HCT116 (cell line): Measurements from ENCODE around the gene UBTD1. TPM values are rescaled to one million over a fixed set of nuclear protein-coding genes. Genes with fewer than 3 reads are reported as not detected.

ENCODE experiments used
- ATAC-seq: fragments of 200-7000 bp; cut with Tn5 transposase; 2 replicates; pipeline ENCODE4 v1.9.1; 2020; ENCODE audit warnings: mild to moderate bottlenecking, moderate library complexity
- BruUV-seq: library from RNA; stranded (reverse); fragments of 400-500 nt; replicated peaks from 2 replicates; lab custom pipeline; 2021; lab: Mats Ljungman, UMichigan
- CTCF ChIA-PET: fragments of 300-600 bp; sonication (Branson Sonifier 250); formaldehyde crosslinking; loops from one replicate; lab custom pipeline; 2021; ENCODE audit warnings: antibody characterized with exemption; lab: Charles Lee
- POLR2A ChIA-PET: fragments of 300-600, 350-600 bp; sonication (Branson Sonifier 250); formaldehyde crosslinking; loops from one replicate; lab custom pipeline; 2021; ENCODE audit warnings: antibody characterized with exemption; lab: Charles Lee
- RAD21 ChIA-PET, 2 experiments: fragments of 300-600 bp; sonication (Branson Sonifier 250); formaldehyde crosslinking; loops; one replicate each; lab custom pipeline; 2023; ENCODE audit warnings: low total read pairs in 2 of 2; ENCODE audit not compliant: uncharacterized antibody in 2 of 2, unreplicated experiment in 2 of 2, low non-redundant PET in 1 of 2; lab: Charles Lee
- DNase-seq: peaks from one replicate; pipeline ENCODE4 v3.0.0-alpha.2; 2010; ENCODE audit warnings: low read depth, low spot score
- H2AFZ ChIP-seq: fragments of 200-600 bp; shearing (Covaris generic), sonication (generic); 2 replicates; pipeline ENCODE4 v1.6.1; 2017; ENCODE audit warnings: low read depth, mixed run types, mixed read lengths, antibody characterized with exemption, low read length; ENCODE audit not compliant: poor library complexity, severe bottlenecking
- H3K27ac ChIP-seq: 2 replicates; pipeline ENCODE4 v1.5.1; 2012; ENCODE audit warnings: low read depth, low read length
- H3K27me3 ChIP-seq: fragments of 200-600 bp; sonication (generic); 2 replicates; pipeline ENCODE4 v1.6.1; 2016; ENCODE audit warnings: mixed run types, low read length, mixed read lengths; ENCODE audit not compliant: insufficient read depth
- H3K36me3 ChIP-seq, 2 experiments: fragments of 200-500 bp in 1 of 2; fragments of 200-600 bp in 1 of 2; sonication (Bioruptor generic) in 1 of 2; sonication (generic) in 1 of 2; 2 replicates each; pipeline versions ENCODE4 v1.5.1 to v1.6.1; 2014 to 2016; ENCODE audit warnings: low read length in 2 of 2, inconsistent platforms in 1 of 2, mixed read lengths in 1 of 2, mixed run types in 1 of 2; ENCODE audit not compliant: insufficient read depth in 2 of 2, control insufficient read depth in 1 of 2
- H3K4me1 ChIP-seq, 2 experiments: fragments of 200-600 bp in 1 of 2; sonication (generic) in 1 of 2; 2 replicates each; pipeline versions ENCODE4 v1.5.1 to v1.6.1; 2012 to 2017; ENCODE audit warnings: low read length in 2 of 2, inconsistent platforms in 1 of 2, mild to moderate bottlenecking in 1 of 2, mixed read lengths in 1 of 2, mixed run types in 1 of 2, moderate library complexity in 1 of 2; ENCODE audit not compliant: insufficient read depth in 2 of 2, control insufficient read depth in 1 of 2
- H3K4me2 ChIP-seq: fragments of 200-600 bp; sonication (generic); 2 replicates; pipeline ENCODE4 v1.6.1; 2017; ENCODE audit warnings: mixed run types, low read length, mixed read lengths
- H3K4me3 ChIP-seq, 2 experiments: fragments of 200-600 bp in 1 of 2; sonication (generic) in 1 of 2; replicated peaks in 1 of 2; 2 replicates each; pipeline ENCODE4 v1.5.1; 2011 to 2016; ENCODE audit warnings: low read length in 2 of 2, control low read depth in 1 of 2, low read depth in 1 of 2, mild to moderate bottlenecking in 1 of 2, mixed read lengths in 1 of 2, mixed run types in 1 of 2
- H3K79me2 ChIP-seq: fragments of 200-600 bp; sonication (generic); 2 replicates; pipeline ENCODE4 v1.6.1; 2017; ENCODE audit warnings: mild to moderate bottlenecking, mixed run types, low read length, moderate library complexity, mixed read lengths; ENCODE audit not compliant: insufficient read depth
- H3K9ac ChIP-seq: fragments of 200-600 bp; sonication (generic); 2 replicates; pipeline ENCODE4 v1.6.1; 2016; ENCODE audit warnings: low read length, mixed read lengths
- H3K9me2 ChIP-seq: fragments of 200-600 bp; sonication (generic), shearing (Covaris generic); 2 replicates; pipeline ENCODE4 v1.6.1; 2017; ENCODE audit warnings: mixed run types, mild to moderate bottlenecking, moderate library complexity; ENCODE audit not compliant: insufficient read depth
- H3K9me3 ChIP-seq, 2 experiments: fragments of 200-500 bp in 1 of 2; fragments of 200-600 bp in 1 of 2; sonication (Bioruptor generic) in 1 of 2; sonication (generic) in 1 of 2; 2 replicates each; pipeline ENCODE4 v1.6.1; 2014 to 2017; ENCODE audit warnings: low read length in 2 of 2, mixed read lengths in 2 of 2, inconsistent platforms in 1 of 2, low read depth in 1 of 2, mild to moderate bottlenecking in 1 of 2, mixed run types in 1 of 2, moderate library complexity in 1 of 2; ENCODE audit not compliant: control insufficient read depth in 1 of 2, insufficient read depth in 1 of 2
- H4K20me1 ChIP-seq: fragments of 200-600 bp; sonication (generic), shearing (Covaris generic); 2 replicates; pipeline ENCODE4 v1.6.1; 2017; ENCODE audit warnings: mixed run types, mild to moderate bottlenecking, moderate library complexity; ENCODE audit not compliant: insufficient read depth
- CBX3 ChIP-seq: IDR thresholded peaks from 2 replicates; pipeline ENCODE4 v1.6.1; 2012; ENCODE audit warnings: low read depth
- EGR1 ChIP-seq: IDR thresholded peaks from 2 replicates; pipeline ENCODE4 v1.6.1; 2012; ENCODE audit warnings: low read depth
- ELF1 ChIP-seq: IDR thresholded peaks from 2 replicates; pipeline ENCODE4 v1.6.1; 2012; ENCODE audit warnings: low read depth, borderline replicate concordance
- EZH2phosphoT487 ChIP-seq: fragments of 200-600 bp; IDR thresholded peaks from 2 replicates; pipeline ENCODE4 v1.6.1; 2018; ENCODE audit warnings: antibody characterized with exemption, borderline replicate concordance
- JUND ChIP-seq: IDR thresholded peaks from 2 replicates; pipeline ENCODE4 v1.6.1; 2012
- POLR2A ChIP-seq: IDR thresholded peaks from 2 replicates; pipeline ENCODE4 v1.7.0; 2011; ENCODE audit warnings: borderline replicate concordance; ENCODE audit not compliant: insufficient read depth, insufficient read length; ENCODE audit errors: extremely low read depth
- POLR2AphosphoS5 ChIP-seq: IDR thresholded peaks from 2 replicates; pipeline ENCODE4 v1.6.1; 2011; ENCODE audit warnings: mild to moderate bottlenecking, low read depth, low read length, moderate library complexity
- SIN3A ChIP-seq: IDR thresholded peaks from 2 replicates; pipeline ENCODE4 v1.6.1; 2012; ENCODE audit warnings: low read depth
- SRF ChIP-seq: IDR thresholded peaks from 2 replicates; pipeline ENCODE4 v1.6.1; 2012; ENCODE audit warnings: low read depth
- YY1 ChIP-seq: IDR thresholded peaks from 2 replicates; pipeline ENCODE4 v1.6.1; 2011; ENCODE audit warnings: low read length, low read depth, moderate library complexity, mild to moderate bottlenecking; ENCODE audit not compliant: insufficient replicate concordance; ENCODE audit errors: extremely low read depth
- ZFX ChIP-seq: fragments of 450-650 bp; IDR thresholded peaks from 2 replicates; pipeline ENCODE4 v1.6.1; 2017
- ZNF274 ChIP-seq: fragments of 200-500 bp; sonication (Bioruptor generic); IDR thresholded peaks from 2 replicates; pipeline ENCODE4 v1.6.1; 2014; ENCODE audit warnings: mild to moderate bottlenecking, low read depth, low read length, inconsistent platforms
- intact Hi-C: fragments of 100-400 bp; cut with micrococcal nuclease; formaldehyde crosslinking; loops from 2 replicates; pipeline ENCODE4 v1.10.0; 2022
- total RNA-seq: library from RNA; stranded (reverse); gene quantifications from one replicate; pipeline ENCODE4 v1.2.1, GENCODE V29; 2021; ENCODE audit not compliant: unreplicated experiment
- TF ChIP-seq, protein P1 (sequence below): IDR thresholded peaks from 2 replicates; pipeline ENCODE4 v1.6.1; 2012; ENCODE audit warnings: low read depth
- TF ChIP-seq, protein P2 (sequence below): IDR thresholded peaks from 2 replicates; pipeline ENCODE4 v1.6.1; 2012
- TF ChIP-seq, protein P3 (sequence below): IDR thresholded peaks from 2 replicates; pipeline ENCODE4 v1.6.1; 2012

UBTD1 gene
- total RNA-seq, 1 experiment from 2014 or later: 12.8 TPM

DNA sequence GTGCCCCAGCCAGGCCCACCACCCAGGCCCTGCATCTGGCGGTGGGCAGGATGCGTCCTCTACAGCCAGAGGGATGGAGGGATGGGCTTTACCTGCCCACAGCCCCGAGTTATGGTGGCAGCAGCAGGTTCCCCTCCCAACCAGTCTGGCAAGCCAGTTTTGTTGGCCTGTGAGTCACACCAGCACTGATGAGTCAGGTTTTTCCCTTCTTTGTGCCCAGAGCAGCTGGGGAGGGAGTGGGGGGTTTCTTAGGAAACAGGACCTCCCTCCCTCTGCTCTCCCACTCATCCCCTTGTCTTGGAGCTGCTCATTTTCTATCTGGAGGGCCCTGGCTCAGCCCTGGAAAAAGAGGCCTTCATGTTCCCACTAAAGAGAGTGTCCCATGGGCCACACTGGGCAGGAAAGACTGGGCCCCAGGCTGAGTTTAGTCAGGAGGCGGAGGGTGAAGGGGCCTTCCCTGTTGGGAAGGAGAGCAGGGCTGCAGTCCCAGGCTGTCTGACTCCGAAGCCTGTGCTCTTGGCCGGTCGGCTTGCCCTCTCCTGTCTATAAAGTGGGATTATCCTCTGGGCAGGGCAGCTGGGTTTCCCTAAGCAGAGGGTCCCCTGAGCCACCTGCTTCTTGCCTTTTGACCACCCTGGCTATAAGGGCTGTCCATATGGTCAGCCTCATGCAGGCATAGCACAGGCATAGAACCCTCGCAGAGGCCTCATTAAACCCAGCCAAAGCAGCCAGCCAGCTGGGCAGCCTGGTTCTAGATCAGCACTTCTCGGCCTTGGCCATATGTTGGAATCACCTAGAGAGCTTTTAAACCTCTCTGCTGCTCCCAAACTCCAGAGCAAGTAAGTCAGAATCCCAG lies 43.7 kb downstream of the UBTD1 start (continued):
- TF ChIP-seq, protein P1, sequence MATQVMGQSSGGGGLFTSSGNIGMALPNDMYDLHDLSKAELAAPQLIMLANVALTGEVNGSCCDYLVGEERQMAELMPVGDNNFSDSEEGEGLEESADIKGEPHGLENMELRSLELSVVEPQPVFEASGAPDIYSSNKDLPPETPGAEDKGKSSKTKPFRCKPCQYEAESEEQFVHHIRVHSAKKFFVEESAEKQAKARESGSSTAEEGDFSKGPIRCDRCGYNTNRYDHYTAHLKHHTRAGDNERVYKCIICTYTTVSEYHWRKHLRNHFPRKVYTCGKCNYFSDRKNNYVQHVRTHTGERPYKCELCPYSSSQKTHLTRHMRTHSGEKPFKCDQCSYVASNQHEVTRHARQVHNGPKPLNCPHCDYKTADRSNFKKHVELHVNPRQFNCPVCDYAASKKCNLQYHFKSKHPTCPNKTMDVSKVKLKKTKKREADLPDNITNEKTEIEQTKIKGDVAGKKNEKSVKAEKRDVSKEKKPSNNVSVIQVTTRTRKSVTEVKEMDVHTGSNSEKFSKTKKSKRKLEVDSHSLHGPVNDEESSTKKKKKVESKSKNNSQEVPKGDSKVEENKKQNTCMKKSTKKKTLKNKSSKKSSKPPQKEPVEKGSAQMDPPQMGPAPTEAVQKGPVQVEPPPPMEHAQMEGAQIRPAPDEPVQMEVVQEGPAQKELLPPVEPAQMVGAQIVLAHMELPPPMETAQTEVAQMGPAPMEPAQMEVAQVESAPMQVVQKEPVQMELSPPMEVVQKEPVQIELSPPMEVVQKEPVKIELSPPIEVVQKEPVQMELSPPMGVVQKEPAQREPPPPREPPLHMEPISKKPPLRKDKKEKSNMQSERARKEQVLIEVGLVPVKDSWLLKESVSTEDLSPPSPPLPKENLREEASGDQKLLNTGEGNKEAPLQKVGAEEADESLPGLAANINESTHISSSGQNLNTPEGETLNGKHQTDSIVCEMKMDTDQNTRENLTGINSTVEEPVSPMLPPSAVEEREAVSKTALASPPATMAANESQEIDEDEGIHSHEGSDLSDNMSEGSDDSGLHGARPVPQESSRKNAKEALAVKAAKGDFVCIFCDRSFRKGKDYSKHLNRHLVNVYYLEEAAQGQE: no peak
- peak; percentile 58; the same call in 1 of the 2 replicates for TF ChIP-seq POLR2AphosphoS5
- no peak for TF ChIP-seq POLR2A

DNA sequence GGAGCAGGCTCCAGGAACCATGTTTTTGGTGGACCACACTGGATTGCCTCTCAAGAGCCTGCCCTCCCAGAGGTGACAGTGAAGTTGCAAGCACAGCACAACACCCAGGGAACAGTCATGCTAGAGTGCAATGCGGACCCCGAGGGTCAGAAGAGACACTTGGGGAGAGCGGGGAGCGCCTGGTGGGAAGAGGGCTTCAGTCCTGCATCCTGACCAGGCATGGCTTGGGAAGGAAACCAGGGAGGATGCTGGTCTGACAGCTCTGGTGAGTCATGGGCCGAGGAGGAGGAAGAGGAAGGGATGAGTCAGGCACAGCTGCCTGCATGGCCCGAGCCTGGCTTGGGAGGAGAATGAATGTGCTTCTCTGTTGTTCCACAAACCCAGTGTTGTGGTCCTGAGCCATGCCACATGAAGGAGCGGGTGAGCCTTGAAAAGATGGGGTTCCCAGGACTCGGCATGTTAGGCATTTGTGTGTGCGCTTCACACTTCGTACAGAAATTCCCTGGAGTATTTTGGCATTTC lies 44.4 kb downstream of the UBTD1 start:
- H3K4me1 ChIP-seq: peaks cover 53 to 63% of the 10 kb centered on the region in 2 experiments
- TF ChIP-seq SRF (peak; percentile 58; the same call in 1 of the 2 replicates), ZNF274 (no peak), EZH2phosphoT487 (no peak), SIN3A (peak; percentile 98), JUND (peak; percentile 100), CBX3 (peak; percentile 70; the same call in 1 of the 2 replicates), EGR1 (no peak), YY1 (no peak), ZFX (no peak), ELF1 (no peak), POLR2AphosphoS5 (peak; percentile 66; the same call in 1 of the 2 replicates)
- TF ChIP-seq, protein P2, sequence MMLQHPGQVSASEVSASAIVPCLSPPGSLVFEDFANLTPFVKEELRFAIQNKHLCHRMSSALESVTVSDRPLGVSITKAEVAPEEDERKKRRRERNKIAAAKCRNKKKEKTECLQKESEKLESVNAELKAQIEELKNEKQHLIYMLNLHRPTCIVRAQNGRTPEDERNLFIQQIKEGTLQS: no peak
- TF ChIP-seq, protein P1: no peak
- TF ChIP-seq, protein P3, sequence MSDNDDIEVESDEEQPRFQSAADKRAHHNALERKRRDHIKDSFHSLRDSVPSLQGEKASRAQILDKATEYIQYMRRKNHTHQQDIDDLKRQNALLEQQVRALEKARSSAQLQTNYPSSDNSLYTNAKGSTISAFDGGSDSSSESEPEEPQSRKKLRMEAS: peak; percentile 93

More for the DNA sequence above, 44.4 kb downstream of the UBTD1 start:
- no peaks in the 10 kb centered on the region for H3K36me3 ChIP-seq
- H3K4me2 ChIP-seq: peak overlapping the region; percentile 99
- no TSS peak for BruUV-seq
- no peaks in the 10 kb centered on the region for H3K9me2 ChIP-seq
- peak overlapping the region; percentile 98 for H3K27ac ChIP-seq
- peak overlapping the region; percentile 72 for H3K9ac ChIP-seq
- no peaks in the 10 kb centered on the region for H4K20me1 ChIP-seq
- no peaks in the 10 kb centered on the region for H3K9me3 ChIP-seq
- ChIA-PET CTCF (interaction anchor here (0.9 to 4.5 kb wide), 3 partner anchors 9 to 29 kb away, joined by 3 to 20 read pairs (median 4); partner anchors contain the start of gene ANKRD2), POLR2A (no interaction called here), RAD21 (no interaction called here)
- H3K27me3 ChIP-seq: no peaks in the 10 kb centered on the region
- H3K4me3 ChIP-seq: peak overlapping the region in 1 of 2 experiments; percentile 57; a peak in 2 of 4 replicates
- ATAC-seq (peak; percentile 77), DNase-seq (peak; percentile 85)
- intact Hi-C loops: loop anchor here (2.0 kb wide), 2 partner anchors 32 to 44 kb away; partner anchors contain the start of genes MMS19 and UBTD1
- no peak overlapping the region for H2AFZ ChIP-seq
- peaks cover 6% of the 10 kb centered on the region; the same call in 1 of the 2 replicates for H3K79me2 ChIP-seq
